IPS-18a (cell line): ENCODE measurements around the gene CAMK1D.
"Not testable (repeated sequence)": the region's sequence is repeated elsewhere in the genome, so short reads cannot be mapped to it uniquely, and the experiment has no call there.

Experiments
- H3K27ac ChIP-seq: one replicate; pipeline ENCODE4 v1.5.1; 2013; ENCODE audit warnings: low read length
- H3K27me3 ChIP-seq: one replicate; pipeline ENCODE4 v1.6.1; 2013; ENCODE audit warnings: mild to moderate bottlenecking, low read length; ENCODE audit not compliant: control insufficient read depth, insufficient read depth
- H3K36me3 ChIP-seq: one replicate; pipeline ENCODE4 v1.6.1; 2013; ENCODE audit warnings: low read depth, low read length; ENCODE audit not compliant: control insufficient read depth
- H3K4me1 ChIP-seq: one replicate; pipeline ENCODE4 v1.6.1; 2013; ENCODE audit warnings: low read depth, low read length; ENCODE audit not compliant: control insufficient read depth
- H3K4me3 ChIP-seq: one replicate; pipeline ENCODE4 v1.5.1; 2013; ENCODE audit warnings: low read length
- H3K9ac ChIP-seq: one replicate; pipeline ENCODE4 v1.6.1; 2013; ENCODE audit warnings: mild to moderate bottlenecking, low read length, moderate library complexity
- H3K9me3 ChIP-seq: one replicate; pipeline ENCODE4 v1.6.1; 2013; ENCODE audit warnings: low read depth, low read length; ENCODE audit not compliant: control insufficient read depth

CAMK1D gene

GRCh38 chr10:12348870-12349628 is at the start of gene CAMK1D:
Gene CAMK1D (plus strand): TSS chr10:12349547.
- Histone ChIP-seq H3K27ac (no peak within 1 kb of the TSS), H3K4me1 (peaks cover 19% of the 10 kb centered on the region)

GRCh38 chr10:12301036-12301435 is 48.3 kb upstream of the CAMK1D start:
- not testable (repeated sequence) for H3K4me1 ChIP-seq, H3K9ac ChIP-seq, H3K27ac ChIP-seq, H3K36me3 ChIP-seq, H3K27me3 ChIP-seq, H3K4me3 ChIP-seq, H3K9me3 ChIP-seq

More at GRCh38 chr10:12348870-12349628, at the start of gene CAMK1D:
- Histone ChIP-seq H3K27me3 (peaks cover 42% of the 10 kb centered on the region), H3K9me3 (no peaks in the 10 kb centered on the region), H3K9ac (peak within 1 kb of the TSS; percentile 50), H3K4me3 (peak within 1 kb of the TSS; percentile 76), H3K36me3 (no peaks in the 10 kb centered on the region)

DNA sequence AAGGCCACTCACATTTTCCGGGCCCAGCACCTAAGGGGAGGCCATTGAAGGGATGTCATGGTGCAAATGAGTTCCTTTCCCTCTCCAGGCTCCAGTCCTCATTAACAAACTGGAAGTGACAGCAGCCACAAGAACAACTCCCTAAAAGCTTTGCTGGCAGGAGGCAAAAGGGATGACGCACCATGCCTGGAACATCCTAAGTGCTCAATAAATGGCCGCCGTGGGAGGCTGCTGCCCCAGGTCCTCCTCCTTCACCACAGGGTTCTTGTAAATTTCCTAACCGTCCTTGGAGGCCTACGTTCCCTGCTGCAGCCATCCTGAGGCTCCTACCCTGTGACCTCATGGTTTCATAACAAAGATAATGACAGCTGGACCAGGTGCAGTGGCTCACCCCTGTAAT is 41.3 kb upstream of the CAMK1D start:
- no peaks in the 10 kb centered on the region for H3K36me3 ChIP-seq
- no peak overlapping the region for H3K9ac ChIP-seq
- no peaks in the 10 kb centered on the region for H3K4me1 ChIP-seq
- no peak overlapping the region for H3K4me3 ChIP-seq
- H3K27me3 ChIP-seq: no peaks in the 10 kb centered on the region
- no peak overlapping the region for H3K27ac ChIP-seq
- H3K9me3 ChIP-seq: no peaks in the 10 kb centered on the region

- no peaks in the 10 kb centered on the region for H3K9me3 ChIP-seq
- no peaks in the 10 kb centered on the region for H3K36me3 ChIP-seq
- no peak overlapping the region for H3K27ac ChIP-seq
- H3K9ac ChIP-seq: no peak overlapping the region
- no peaks in the 10 kb centered on the region for H3K27me3 ChIP-seq
- no peaks in the 10 kb centered on the region for H3K4me1 ChIP-seq
- H3K4me3 ChIP-seq: no peak overlapping the region
Observed at GRCh38 chr10:12308736-12309375, 40.5 kb upstream of the CAMK1D start.

DNA sequence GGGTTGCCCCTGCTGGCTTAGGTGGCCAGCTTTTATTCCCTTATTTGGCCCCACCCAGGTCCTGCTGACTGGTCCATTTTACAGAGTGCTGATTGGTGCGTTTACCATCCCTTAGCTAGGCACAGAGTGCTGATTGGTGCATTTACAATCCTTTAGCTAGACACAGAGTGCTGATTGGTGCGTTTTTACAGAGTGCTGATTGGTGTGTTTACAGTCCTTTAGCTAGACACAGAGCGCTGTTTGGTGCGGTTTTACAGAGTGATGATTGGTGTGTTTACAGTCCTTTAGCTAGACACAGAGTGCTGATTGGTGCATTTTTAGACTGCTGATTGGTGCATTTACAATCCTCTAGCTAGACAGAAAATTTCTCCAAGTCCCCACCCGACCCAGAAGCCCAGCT is 39.6 kb upstream of the CAMK1D start:
- H3K27me3 ChIP-seq, H3K36me3 ChIP-seq, H3K9ac ChIP-seq, H3K9me3 ChIP-seq, H3K27ac ChIP-seq, H3K4me1 ChIP-seq, H3K4me3 ChIP-seq: not testable (repeated sequence)

GRCh38 chr10:12314836-12315235 is 34.5 kb upstream of the CAMK1D start:
- Histone ChIP-seq H3K36me3 (no peaks in the 10 kb centered on the region), H3K9me3 (no peaks in the 10 kb centered on the region), H3K9ac (no peak overlapping the region), H3K4me3 (no peak overlapping the region), H3K27me3 (no peaks in the 10 kb centered on the region), H3K27ac (no peak overlapping the region), H3K4me1 (no peaks in the 10 kb centered on the region)

DNA sequence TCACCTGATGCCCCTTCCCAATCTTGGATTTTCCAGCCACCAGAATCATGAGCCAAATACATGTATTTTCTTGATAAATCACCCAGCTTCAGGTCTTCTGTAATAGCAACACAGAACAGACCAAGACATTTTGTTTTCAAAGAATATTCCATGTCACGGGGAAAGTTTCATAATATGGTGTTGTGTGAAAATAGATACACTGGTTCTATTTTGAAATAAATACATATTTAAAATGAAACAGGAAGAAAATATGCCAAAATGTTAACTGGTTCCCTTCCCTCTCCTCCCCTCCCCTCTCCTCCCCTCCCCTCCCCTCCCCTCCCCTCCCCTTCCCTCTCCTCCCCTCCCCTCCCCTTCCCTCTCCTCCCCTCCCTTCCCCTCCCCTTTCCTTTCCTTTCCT is 30.3 kb upstream of the CAMK1D start:
- H3K27ac ChIP-seq: no peak overlapping the region
- no peak overlapping the region for H3K4me3 ChIP-seq
- H3K9ac ChIP-seq: no peak overlapping the region
- no peaks in the 10 kb centered on the region for H3K27me3 ChIP-seq
- H3K4me1 ChIP-seq: no peaks in the 10 kb centered on the region
- no peaks in the 10 kb centered on the region for H3K9me3 ChIP-seq
- no peaks in the 10 kb centered on the region for H3K36me3 ChIP-seq

DNA sequence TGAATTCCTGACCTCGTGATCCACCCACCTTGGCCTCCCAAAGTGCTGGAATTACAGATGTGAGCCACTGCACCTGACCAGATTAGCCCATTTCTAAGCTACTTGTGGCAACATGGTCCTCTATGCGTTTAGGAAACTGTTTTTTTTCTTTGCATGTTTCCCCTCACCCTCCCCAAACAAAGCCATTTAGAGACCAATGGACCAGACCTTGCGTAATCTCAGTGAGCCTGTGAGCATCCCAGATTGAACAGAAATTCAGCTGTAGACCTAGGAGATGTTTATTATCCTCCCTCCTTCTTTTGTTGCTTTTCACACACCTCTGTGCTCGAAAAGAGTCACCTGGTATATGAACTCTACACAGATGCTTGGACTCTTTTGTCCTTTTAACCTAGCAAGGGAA is 28.5 kb upstream of the CAMK1D start:
- Histone ChIP-seq H3K4me3 (no peak overlapping the region), H3K27me3 (no peaks in the 10 kb centered on the region), H3K9me3 (no peaks in the 10 kb centered on the region), H3K27ac (no peak overlapping the region), H3K9ac (no peak overlapping the region), H3K36me3 (no peaks in the 10 kb centered on the region), H3K4me1 (no peaks in the 10 kb centered on the region)

DNA sequence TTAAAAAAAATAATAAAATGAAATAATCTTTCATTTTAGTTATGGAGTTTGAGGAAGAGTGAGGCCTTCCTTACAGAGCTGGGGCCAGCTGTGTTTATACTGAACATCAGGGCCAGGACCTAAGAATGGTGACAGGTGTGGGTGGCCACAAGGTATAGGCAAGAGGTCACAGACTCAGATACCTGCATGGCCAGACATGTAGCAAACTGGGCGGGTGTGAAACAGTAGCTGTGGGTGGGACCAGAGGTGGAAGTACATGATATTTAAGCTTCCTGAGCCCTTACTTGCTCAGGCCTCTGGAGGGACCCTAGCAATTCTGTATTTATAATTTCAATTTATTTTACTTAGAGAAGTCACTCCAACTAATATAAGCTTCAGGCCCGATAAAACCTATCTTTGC is 27.7 kb upstream of the CAMK1D start:
- Histone ChIP-seq H3K27ac (no peak overlapping the region), H3K36me3 (no peaks in the 10 kb centered on the region)

GRCh38 chr10:12322583-12323131 is 26.7 kb upstream of the CAMK1D start:
- no peaks in the 10 kb centered on the region for H3K36me3 ChIP-seq
- no peaks in the 10 kb centered on the region for H3K4me1 ChIP-seq
- no peaks in the 10 kb centered on the region for H3K9me3 ChIP-seq
- H3K9ac ChIP-seq: no peak overlapping the region
- H3K27ac ChIP-seq: no peak overlapping the region
- H3K27me3 ChIP-seq: no peaks in the 10 kb centered on the region
- H3K4me3 ChIP-seq: no peak overlapping the region

More for the DNA sequence above, 27.7 kb upstream of the CAMK1D start:
- no peaks in the 10 kb centered on the region for H3K4me1 ChIP-seq
- no peaks in the 10 kb centered on the region for H3K27me3 ChIP-seq
- H3K9ac ChIP-seq: no peak overlapping the region
- no peak overlapping the region for H3K4me3 ChIP-seq
- H3K9me3 ChIP-seq: no peaks in the 10 kb centered on the region

DNA sequence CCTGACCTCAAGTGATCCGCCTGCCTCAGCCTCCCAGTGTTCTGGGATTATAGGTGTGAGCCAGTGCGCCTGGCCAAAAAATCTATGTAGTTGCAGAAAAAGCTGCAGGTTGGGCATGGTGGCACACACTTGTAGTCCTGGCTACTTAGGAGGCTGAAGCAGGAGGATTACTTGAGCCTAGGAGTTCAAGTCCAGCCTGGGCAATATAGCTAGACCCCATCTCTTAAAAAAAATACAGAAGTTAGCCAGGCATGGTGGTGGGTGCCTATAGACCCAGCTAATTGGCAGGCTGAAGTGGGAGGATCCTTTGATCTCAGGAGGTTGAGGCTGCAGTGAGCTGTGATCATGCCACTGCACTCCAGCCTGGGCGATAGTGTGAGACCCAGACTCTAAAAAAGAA is 24.8 kb upstream of the CAMK1D start:
- Histone ChIP-seq H3K4me1 (no peaks in the 10 kb centered on the region), H3K36me3 (no peaks in the 10 kb centered on the region), H3K27ac (no peak overlapping the region), H3K9me3 (no peaks in the 10 kb centered on the region), H3K4me3 (no peak overlapping the region), H3K27me3 (no peaks in the 10 kb centered on the region), H3K9ac (no peak overlapping the region)

DNA sequence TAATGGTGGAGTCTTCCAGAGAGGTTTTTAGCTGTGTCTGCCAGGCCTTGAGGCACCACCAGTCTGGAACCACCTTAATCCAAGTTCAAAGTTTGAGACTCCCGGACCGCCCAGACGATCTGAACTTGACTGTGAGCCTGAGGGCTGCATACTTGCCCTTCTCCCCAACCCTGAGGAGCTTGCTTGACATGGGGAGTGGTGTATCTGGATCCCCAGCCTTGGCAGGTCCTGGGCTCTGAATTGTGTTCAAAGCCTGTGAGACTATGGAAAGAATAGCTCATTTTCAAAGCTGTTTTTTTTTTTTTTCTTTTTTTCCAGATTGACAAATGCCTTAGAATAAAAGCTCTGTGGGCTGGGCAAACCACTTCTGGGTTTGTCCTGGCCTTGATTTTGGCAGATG is 22.3 kb upstream of the CAMK1D start:
- Histone ChIP-seq H3K4me3 (no peak overlapping the region), H3K9ac (no peak overlapping the region), H3K27ac (no peak overlapping the region), H3K36me3 (no peaks in the 10 kb centered on the region), H3K27me3 (no peaks in the 10 kb centered on the region), H3K4me1 (no peaks in the 10 kb centered on the region), H3K9me3 (no peaks in the 10 kb centered on the region)
